GM19035 (cell line): ENCODE measurements around the gene ARHGAP15.
A peak's percentile ranks its signal among the peaks of the same experiment; 100 is the strongest.

Source experiments
- ATAC-seq: cut with Tn5 transposase; IDR thresholded peaks from one replicate; pipeline ENCODE4 v1.9.1; 2021; ENCODE audit not compliant: unreplicated experiment

ARHGAP15 gene

DNA sequence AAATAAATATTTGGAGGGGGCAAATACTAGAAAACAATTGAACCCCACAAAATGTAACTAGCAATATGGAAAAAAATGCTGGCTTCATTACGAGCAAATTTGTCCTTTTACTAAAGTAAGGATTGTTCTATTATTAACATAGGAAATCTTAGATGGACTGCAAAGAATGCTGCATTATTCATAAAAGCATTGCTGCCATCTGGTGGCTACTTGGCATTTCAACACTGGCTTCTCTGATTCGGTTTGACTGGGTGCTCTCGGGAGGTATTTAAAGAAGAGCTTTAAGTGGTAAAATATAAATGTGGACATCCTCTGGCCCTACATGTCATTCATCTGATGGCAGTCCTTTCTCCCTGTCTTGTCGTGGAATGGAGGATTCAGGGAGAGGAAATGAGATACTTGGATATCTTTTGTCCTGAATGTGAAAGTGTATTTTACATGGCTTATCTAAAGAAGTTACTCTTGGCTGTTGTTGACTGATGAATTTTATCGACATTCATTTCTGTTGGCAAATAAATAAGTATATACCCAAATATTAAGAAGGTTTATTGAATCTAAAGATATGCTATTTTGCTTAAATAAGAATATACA, 130.2 kb downstream of the ARHGAP15 start:
- ATAC-seq: peak; percentile 52

GRCh38 chr2:143261986-143262385, 132.8 kb downstream of the ARHGAP15 start:
- ATAC-seq: peak; percentile 65

DNA sequence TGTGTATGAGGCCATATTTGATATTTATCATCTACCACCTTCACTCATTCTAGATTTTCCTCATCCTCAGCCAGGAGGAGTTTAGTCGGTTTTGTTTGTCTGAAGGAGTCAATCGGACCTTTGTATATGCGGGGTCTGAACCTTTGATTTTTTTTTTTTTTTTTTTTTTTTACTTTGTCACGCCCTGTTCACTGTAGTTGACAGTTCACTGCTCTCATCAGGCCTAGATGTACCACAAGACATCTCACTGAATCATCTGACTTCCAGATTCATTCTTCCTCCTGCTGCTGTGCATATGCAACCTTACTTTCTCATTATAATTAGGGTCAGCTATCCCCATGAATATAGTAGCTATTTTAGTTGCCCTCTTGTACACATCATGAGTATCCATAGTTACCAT, 133.2 kb downstream of the ARHGAP15 start:
- no peak for ATAC-seq

DNA sequence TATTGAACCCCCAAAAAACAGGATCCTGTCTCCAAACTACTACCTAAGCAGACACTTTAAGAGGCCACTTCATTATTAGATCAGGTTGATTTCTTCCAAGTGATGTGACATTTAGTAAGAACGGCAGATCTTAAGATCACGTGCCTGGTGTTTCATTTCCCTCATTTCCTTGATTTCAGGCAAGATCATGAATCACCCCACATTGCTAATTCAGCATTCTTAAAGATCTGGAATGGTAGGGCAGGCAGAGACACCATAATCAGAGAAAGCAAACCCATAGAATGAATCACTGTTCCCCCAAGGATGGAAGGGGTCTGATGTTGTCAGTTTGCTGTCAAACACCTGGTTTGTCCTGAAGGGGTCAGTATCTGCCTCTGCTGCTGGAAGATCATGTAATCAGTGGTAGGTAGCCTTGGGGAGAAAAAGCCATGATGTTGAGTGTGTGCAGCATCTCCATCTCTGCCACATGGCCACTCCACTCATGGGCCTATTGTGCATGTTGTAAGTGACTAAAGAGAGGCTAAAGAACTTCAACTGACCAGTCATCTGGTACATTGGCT, 133.9 kb downstream of the ARHGAP15 start:
- ATAC-seq: no peak

- ATAC-seq: no peak
Measured at GRCh38 chr2:143264851-143265250, 135.6 kb downstream of the ARHGAP15 start.

GRCh38 chr2:143279672-143280071, 150.5 kb downstream of the ARHGAP15 start:
- ATAC-seq: no peak

DNA sequence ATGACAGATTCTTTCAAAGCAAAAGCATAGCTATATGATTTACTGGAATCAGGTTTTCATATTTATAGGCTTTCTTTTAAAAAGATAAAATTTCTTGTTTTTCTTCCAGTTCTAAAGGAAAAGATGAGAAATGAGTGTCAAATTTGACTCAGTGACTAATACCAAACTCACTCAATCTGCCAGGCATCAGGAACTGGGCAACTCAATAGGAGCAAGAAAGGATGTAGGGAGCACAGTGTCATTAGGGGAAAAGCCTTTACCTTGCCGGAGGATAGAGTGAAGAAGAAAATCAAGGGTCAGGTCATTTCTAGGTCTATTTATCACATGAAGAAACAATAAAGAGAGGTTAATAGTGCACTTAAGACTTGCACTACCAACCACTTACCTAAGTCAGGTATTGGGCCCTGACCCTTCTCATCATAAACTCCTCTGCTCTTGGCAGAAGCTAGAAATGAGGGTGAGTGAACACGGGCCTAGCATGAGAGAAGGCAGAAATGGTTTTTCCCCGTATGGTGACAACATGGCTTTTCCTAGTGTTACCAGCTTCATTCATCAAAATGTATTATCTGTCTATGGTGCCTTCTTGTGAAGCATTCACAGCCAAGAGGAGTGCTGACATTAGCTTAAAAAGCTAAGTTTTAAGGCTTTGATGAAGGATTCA, 151.0 kb downstream of the ARHGAP15 start:
- ATAC-seq: no peak

DNA sequence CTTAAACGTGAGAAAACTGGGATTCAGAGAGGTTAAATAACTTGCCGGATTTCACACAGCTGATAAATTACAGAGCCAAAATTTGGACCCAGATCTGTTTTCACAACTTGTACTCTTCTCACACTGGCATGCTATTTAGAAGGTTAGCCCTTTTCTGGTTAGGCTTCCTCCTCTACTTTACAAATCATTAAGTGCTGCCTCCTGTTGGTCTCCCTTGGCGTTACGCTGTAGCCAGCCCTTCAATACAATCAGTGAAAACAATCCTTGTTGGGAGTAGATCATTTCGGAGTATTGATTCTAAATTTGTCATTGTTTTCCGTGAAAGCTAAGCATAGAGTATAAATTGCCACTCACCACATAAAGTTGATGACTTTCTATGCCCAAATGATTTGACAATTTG, 153.5 kb downstream of the ARHGAP15 start:
- ATAC-seq: no peak

GRCh38 chr2:143284087-143284675, 155.0 kb downstream of the ARHGAP15 start:
- peak; percentile 79 for ATAC-seq

DNA sequence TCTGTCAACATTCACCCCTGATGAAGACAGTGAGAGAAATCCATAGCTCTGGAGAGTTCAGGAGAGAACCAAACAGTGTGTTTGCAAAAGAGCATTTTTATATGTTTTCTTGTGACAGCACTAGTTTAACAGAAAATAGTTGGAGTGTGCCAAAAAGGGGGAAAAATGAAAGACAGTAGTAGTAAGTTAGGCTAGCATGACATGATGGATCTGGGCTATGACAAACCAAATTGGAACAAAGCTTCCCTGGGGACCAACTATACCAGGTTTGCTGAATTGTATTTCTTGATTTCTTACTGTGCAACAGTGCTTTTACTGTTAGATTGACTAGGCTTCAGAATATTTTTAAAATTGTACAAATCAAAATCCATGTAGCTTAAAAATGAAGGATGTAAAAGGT, 159.8 kb downstream of the ARHGAP15 start:
- no peak for ATAC-seq

GRCh38 chr2:143290221-143290620, 161.0 kb downstream of the ARHGAP15 start:
- no peak for ATAC-seq

- ATAC-seq: no peak
Measured at GRCh38 chr2:143294068-143294467, 164.8 kb downstream of the ARHGAP15 start.

DNA sequence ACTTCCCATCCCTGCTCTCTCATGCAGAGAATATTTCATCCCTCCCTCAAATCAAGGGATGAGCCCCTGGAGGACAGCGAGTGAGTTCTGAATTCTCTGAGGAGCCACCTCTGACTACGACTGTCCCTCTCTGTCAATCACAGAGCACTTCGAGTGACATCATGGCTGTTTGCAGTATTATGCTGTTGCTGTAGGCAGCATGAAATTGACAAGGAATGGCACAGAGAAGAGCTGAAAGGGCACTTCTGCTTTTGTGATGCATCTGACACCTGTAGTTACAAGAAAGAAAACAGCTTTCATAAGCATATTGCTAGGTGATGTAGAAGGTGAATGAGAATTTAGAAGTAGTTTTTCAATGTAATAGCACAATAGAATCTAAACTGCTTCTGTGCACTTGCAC, 166.9 kb downstream of the ARHGAP15 start:
- ATAC-seq: no peak

- ATAC-seq: no peak
Measured at GRCh38 chr2:143297182-143297581, 168.0 kb downstream of the ARHGAP15 start.

DNA sequence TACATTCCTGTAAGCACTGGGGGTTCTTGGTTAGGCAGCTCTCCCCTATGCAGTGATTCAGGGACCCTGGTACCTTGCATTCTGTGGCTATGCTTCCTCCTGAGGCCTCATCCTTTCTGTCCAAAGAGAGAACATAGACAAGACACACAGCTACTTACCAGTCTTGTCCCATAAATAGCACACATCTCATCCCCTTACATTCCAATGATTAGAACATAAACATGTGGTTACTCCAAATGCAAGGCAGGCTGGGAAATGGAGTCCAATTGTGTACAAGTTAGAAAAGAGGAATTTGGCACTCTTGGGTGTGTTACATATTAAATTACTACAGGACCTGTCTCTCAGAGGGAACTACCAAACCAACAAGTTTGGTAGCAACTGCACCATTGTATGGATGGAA, 171.3 kb downstream of the ARHGAP15 start:
- ATAC-seq: no peak

DNA sequence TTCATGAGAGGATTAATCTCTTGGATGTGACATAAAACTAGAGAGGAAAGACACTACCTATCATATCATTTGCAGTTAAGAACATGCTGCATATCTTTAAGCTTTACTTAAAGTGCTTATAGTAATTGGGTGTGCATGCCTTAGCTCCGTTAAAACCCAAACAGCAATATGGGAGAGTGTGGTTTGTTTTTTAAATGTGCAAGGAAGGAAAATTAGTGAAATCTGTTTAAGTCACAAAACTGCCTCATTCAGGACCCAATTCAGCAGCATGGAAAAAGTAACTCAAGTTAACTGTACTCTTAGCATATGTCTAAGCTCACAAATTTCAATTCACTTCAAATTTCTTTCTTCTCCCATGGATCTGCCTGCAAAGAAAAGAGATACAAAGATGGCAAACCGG, 182.2 kb downstream of the ARHGAP15 start:
- ATAC-seq: no peak

DNA sequence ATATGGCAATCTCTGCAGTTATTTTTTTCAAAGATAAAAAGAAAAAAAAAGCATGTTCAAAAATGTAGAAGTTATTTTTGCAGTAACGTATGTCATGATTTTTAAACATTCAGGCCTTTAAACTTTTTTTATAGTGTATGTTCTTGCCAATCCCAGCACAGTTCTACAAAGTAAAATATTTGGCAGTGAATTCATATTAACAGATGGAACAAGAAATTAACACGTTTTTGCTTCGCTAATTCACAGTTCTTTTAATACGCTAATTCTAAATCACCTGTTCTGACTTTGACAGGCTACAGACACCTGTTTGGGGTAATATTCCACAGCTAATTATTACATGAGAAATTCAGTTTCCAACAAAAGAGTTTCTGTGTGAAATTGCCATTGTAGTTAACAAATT, 183.2 kb downstream of the ARHGAP15 start:
- no peak for ATAC-seq

GRCh38 chr2:143313861-143314260, 184.6 kb downstream of the ARHGAP15 start:
- ATAC-seq: no peak

- no peak for ATAC-seq
Measured at GRCh38 chr2:143321994-143322393, 192.8 kb downstream of the ARHGAP15 start.

- no peak for ATAC-seq
Measured at GRCh38 chr2:143329288-143329687, 200.1 kb downstream of the ARHGAP15 start.

DNA sequence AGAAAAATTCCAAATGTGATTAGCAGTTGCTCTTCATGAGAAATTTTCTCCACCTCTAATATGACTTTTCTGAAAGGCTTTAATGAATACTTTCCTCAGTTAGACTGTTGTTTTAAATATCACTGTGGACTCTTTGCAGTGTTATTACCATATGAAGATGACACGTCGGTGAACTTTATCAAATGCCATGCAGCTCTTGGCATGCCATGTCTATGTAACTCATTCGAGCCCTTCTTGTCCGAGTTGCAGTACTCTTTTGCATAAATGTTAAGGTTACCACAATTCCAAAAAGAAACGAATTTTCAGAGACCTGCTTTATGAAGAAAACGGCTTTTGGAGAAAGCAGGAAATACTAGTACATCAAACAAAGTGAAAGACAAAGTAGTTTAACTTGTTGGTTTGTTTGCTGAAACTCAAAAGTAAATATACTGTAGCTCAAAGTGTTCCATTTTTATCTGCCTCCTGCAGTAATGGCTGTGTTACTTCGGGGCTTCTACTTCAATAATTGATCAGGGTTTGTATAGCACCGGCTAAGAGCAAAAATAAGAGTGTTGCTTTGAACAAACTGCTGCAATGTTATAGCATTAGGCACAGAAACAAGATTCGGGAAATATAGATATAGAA, 204.1 kb downstream of the ARHGAP15 start:
- no peak for ATAC-seq

GRCh38 chr2:143333847-143334246, 204.6 kb downstream of the ARHGAP15 start:
- no peak for ATAC-seq
